Activated naive CD4-positive, alpha-beta T cell treated with Interleukin-2 at 50 U/mL for 16 hours (primary cell): ENCODE measurements around the gene XIRP1.
"Not testable (repeated sequence)": the region's sequence is repeated elsewhere in the genome, so short reads cannot be mapped to it uniquely, and the experiment has no call there.

ENCODE experiments used
- DNase-seq: peaks from one replicate; pipeline ENCODE4 v3.0.0-alpha.2; 2020

XIRP1 gene, protein sequence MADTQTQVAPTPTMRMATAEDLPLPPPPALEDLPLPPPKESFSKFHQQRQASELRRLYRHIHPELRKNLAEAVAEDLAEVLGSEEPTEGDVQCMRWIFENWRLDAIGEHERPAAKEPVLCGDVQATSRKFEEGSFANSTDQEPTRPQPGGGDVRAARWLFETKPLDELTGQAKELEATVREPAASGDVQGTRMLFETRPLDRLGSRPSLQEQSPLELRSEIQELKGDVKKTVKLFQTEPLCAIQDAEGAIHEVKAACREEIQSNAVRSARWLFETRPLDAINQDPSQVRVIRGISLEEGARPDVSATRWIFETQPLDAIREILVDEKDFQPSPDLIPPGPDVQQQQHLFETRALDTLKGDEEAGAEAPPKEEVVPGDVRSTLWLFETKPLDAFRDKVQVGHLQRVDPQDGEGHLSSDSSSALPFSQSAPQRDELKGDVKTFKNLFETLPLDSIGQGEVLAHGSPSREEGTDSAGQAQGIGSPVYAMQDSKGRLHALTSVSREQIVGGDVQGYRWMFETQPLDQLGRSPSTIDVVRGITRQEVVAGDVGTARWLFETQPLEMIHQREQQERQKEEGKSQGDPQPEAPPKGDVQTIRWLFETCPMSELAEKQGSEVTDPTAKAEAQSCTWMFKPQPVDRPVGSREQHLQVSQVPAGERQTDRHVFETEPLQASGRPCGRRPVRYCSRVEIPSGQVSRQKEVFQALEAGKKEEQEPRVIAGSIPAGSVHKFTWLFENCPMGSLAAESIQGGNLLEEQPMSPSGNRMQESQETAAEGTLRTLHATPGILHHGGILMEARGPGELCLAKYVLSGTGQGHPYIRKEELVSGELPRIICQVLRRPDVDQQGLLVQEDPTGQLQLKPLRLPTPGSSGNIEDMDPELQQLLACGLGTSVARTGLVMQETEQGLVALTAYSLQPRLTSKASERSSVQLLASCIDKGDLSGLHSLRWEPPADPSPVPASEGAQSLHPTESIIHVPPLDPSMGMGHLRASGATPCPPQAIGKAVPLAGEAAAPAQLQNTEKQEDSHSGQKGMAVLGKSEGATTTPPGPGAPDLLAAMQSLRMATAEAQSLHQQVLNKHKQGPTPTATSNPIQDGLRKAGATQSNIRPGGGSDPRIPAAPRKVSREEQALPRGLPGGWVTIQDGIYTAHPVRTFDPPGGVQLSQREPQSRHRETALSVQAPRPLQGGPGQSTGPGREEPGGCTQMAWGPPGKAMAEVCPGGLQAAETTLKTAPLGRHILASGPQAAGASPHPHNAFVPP (N-terminal part only)

DNA sequence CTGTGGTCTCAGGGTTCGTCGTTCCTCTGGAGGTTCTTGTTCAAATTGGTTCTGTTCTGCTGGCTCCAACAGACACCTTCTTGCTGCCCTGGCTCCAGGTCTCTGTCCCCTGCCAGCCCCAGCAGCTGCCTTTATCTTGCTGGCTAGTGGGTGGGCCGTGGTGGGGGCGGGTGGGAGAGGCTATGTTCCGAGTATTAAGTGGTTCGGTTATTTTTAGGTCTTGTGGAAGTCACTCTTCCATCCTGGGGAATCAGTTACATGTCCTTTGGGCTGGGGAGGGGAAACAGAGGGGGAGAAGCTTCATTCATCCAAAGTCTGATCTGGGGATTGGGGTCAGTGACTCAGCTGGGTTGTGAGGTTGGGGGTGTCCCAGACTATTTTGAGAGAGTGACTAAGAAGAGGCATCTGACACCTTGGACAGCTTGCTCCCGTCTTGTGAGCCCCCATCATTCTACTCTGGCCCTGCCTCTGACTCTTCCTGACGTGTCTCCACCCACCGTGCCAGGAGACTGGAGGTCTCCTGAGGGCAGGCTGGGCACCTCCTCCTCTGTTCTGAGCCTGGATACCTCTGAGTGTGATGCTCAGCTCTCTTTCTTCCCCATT, at the start of gene XIRP1:
Gene XIRP1, minus strand, starts transcription at position 106 of the 603 bp plus-strand sequence. CDS start 3,150 bp downstream, outside the sequence.
- DNase-seq = peak; percentile 29

DNA sequence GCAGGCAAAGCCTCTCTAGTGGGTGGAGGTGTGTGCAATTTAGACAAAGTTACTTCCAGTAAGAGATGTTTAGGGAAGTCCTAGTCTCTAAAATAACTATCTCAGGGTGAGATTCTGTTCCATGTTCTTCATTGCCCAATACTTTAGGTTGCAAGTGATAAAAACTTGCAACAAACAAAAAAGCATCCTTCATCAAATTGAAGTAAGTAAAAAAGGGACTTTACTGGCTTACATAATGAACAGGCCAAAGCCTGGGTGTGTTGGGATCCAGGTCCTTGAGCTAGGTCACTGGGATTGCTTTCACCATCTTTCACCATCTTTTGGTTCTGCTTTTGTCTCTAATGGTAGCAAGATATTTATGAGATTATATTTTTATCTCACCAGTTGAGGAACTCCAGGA, 49.2 kb upstream of the XIRP1 start:
- DNase-seq = no peak

DNA sequence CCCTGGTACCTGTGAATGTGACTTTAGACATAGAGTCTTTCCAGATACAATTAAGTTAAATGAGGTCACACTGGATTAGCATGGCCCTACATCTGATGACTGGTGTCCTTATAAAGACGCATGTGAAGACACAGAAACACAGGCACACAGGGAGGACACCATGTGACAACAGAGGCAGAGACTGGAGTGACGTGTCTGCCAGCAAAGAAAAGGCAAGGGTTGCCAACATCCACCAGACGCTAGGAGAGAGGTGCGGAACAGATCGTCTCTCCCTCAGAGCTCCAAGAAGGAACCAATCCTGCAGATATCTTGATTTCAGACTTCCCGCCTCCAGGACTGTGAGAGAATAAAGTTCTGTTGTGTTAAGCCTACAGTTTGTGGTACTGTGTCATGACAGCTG, 44.6 kb upstream of the XIRP1 start:
- no peak for DNase-seq

DNA sequence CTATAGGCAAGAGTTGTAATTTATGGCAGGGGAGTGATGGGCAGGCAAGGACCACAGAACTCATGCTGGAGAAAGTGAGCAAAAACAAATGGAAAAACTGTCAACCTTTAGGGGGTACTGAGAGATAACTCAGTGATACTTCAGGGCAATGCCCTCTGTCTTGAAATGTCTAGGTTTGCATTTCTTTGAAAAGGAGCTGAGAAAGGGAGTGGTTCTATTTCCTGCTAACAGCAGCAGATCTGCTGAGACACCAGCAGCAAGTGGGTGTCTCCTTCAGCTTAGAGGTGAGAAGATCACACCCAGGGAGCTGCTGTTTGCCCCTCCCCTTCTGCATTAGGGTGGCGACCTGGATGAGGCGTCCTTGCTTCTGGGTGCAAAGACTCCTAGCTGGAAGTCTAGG, 42.3 kb upstream of the XIRP1 start:
- DNase-seq = no peak

DNA sequence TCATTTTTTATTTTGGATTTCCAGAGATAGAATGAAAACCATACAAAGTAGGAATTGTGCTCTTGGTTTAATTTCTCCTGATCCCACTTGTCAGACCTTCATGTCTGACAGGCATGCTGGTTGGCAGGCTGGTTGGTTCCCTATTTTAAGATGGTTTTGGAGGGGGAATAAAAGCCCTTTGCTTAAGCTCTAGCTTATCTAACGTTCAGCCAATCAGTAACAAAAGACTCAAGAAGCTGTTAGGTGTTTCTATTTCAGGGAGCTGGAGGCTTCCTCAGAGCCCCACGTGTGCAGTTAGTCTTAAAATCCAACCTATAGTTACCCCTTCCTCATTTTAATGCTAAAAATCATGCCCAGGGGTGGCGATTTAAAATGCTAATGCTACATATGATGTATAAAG, 40.5 kb upstream of the XIRP1 start:
- no peak for DNase-seq

DNA sequence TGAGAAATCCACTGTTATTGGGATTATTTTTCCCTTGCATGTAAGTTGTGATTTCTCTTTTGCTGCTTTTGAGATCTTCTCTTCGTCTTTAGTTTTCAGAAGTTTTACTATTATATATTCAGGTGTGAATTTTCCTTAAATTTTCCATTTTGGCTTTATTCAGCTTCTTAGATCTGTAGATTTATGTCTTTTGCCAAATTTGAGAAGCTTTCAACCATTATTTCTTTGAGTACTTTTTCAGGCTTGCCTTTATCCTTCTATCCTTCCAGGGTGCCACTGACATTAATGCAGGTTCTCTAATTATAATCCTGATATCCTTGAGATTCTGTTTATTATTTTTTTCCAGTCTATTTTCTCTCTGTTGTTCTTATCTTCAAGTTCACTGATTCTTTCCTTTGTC, 38.1 kb upstream of the XIRP1 start:
- no peak for DNase-seq

DNA sequence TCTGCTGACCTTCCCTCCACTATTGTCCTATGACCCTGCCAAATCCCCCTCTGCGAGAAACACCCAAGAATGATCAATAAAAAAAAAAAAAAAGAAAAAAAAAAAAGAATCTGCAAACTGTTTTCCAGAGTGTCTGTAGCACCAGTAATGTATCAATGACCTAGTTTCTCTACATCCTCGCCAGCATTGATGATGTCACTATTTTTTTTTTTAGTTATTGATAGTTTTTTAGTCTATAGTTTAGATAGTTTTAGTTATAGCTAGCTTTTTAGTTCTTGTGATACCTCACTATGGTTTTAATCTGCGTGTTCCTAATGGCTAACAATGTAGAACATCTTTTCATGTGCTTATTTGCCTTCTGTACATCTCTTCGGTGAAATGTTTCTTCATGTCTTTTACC, 36.1 kb upstream of the XIRP1 start:
- no peak for DNase-seq

DNA sequence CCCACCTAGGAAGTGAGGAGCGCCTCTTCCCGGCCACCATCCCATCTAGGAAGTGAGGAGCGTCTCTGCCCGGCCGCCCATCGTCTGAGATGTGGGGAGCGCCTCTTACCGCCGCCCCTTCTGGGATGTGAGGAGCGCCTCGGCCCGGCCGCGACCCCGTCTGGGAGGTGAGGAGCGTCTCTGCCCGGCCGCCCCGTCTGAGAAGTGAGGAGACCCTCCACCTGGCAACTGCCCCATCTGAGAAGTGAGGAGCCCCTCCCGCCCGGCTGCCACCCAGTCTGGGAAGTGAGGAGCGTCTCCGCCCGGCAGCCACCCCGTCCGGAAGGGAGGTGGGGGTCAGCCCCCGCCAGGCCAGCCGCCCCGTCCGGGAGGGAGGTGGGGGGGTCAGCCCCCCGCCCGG, 35.2 kb upstream of the XIRP1 start:
- DNase-seq = not testable (repeated sequence)

DNA sequence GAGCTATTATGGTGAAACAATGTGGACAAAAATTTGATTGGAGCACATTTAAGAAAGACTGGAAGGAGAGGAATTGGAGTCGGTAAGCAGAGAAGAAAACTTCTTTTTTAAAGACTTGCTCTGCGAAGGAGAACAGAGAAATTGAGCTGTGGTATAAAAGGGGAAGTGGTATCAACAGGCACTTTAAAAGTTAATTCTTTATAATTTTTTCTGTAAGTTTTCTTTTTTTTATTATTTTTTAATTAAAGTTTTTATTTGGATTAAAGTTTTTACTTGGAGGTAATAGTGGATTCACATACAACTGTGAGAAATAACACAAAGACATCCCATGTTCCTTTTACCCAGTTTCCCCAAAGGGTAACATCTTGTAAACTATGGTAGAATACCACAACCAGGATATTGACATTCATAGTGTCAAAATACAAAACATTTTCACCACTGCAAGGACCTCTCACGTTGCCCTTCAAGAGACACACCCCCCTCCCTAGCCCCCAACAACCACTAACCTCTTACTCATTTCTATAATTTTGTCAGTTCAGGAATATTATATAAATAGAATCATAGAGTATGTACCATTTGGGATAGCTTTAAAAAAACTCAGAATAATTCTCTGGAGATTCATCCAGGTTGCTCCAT, 33.8 kb upstream of the XIRP1 start:
- DNase-seq = no peak

DNA sequence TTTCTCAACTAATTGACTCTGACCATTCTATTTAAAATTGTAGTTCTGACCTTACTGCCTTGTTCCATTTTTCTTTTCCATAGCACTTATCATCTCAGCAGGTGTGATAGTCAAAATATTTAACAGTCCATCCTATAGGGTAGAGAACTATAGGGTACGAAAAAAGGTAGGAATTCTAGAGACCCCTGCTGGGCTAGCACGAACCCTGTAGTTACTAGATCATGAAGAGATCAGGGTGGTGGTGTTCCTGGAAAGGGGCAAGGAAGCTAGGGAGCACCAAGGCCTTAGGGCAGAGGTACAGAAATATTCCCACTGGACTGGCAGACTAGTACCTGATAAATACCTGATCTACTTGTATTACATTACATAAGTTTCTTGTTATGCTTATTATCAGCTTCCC, 31.9 kb upstream of the XIRP1 start:
- no peak for DNase-seq

DNA sequence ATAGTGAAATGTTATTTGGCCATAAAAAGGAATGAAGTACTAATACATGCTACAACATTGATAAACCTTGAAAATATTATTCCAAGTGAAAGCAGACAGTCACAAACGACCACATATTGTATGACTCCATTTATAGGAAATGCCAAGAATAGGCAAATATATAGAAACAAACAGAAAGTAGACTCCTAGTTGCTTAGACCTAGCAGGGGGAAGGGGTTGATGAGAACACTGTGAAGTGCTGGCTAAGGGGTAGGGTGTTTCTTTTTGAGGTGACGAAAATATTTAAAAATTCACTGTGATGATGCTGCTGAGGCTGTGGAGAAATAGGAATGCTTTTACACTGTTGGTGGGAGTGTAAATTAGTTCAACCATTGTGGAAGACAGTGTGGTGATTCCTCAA, 30.5 kb upstream of the XIRP1 start:
- no peak for DNase-seq

DNA sequence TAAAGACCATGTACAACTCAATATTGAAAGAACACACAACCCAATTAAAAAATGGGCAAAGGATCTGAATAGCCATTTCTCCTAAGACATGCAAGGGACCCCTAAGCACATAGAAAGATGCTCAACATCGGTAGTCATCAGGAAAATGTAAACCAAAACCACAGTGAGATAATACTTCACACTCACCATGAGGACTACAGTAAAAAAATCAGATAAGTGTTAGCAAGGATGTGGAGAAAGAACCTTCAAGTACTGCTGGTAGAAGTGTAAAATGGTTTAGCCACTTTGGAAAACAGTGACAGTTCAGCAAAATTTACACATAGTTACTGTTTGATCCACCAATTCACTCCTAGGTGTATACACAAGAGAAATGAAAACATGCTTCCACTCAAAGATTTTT, 30.1 kb upstream of the XIRP1 start:
- no peak for DNase-seq

DNA sequence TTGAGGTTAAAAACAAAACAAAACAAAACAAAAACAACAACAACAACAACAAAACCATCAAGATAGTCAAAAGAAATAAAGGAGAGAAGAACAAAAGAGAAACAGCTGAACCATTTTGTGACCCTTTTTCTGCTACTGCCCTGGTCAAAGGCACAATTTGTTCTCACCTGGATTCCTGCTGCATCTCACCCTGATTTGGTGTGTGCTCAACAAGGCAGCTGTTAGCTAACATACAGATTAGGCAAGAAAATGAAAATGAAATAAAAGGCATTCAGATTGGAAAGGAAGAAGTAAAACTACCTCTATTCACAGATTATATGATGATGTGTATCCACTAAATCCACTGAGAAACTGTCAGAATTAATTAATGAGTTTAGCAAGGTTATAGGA, 28.7 kb upstream of the XIRP1 start:
- DNase-seq = no peak

DNA sequence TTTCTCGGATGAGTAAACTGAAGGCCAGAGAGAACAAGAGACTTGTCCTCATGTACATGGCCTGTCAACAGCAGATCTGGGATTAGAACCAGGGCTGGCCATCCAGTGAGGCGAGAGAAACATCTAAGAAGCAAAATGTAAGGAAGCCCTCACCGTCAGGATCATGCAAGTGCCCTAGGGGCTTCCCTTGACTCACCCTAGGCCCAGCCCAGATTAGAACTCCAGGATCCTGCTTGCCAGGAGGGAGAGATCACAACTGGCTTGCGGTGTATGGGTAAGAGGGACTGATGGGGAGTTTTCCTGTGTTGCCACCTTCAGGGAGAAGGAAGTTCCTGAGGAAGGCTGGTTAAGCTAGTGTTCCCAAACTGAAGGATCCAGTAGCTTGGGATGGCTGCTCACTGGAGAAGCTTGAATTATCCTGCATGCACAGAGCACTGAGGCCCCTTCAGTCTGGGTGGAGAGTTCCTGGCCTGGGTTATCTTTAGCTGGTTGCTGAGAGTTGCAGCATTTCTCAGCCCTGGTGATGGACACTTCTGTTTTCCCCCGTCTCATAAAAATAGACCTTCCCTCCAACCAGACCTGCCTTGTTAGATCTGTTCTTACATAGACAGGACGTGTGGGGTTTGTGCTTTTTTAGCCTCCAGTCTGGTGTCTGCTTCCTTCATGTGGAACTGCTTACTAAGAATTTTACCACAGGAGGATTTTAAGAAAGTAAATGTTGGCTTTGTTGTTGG, 28.2 kb upstream of the XIRP1 start:
- DNase-seq = no peak

DNA sequence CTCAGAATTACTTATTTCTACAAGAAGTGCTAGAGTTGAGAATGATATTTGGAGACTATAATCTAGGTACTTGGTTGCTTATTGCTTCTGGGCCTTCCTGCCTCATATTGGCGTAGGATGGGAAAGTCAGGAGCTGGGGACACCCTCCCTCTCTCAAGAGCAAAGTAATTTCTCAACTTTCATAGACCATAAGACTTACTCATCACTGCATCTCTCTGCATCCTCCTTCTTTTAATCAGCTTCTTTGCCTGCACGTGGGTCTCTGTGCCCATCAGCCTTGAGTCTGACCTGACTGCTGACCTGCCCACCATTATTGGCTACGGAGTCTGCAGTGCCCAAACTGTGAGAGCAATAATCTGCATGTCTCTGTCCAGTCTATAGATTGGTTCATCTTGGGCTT, 27.3 kb upstream of the XIRP1 start:
- no peak for DNase-seq

DNA sequence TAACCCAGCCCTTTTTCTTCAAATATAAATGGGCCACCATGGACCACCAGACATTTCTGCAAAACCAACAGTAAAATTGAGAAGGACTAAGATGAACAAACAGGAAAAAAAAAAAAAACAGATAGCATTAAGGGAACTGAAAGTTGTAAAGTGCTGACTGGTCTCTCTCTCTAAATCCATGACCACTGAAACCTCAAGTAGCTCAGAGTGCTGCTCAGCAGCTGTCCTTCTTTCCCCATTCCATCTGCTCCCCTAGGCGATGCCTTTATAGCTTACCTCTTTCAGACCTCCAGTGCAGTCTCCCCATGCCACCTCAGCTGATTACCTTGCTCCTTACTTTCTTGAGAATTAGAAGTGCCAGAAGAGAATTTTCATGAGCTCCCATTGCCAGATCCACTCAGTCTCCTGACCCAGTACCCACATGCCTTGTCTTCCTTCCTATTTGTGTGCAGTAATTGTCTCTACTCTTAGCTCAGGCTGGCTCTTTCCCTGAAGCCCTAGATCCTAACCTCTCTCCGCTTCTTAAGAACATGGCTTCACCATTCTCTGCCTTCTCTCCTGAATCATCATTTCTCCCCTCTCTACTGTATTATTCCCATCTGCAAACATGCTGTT, 23.9 kb upstream of the XIRP1 start:
- no peak for DNase-seq

DNA sequence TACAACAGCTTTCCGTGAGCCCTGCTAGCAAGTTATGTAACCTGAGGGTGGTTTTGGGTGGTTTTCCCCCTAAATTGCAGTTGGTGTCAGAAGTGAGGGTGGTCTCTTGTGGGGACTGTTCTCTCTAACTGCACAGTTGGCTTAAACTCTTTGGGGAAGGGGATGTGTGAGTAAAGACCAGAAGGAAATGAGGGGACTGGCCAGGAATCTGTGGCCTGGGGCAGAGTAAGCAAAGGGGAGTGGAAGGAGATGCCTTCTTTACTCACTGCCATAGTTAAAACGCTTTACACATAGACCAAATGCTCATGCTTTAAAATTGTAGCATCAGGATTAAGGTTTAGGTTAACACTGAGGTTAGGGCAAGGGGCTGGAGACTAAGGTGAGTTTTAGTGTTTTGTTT, 21.2 kb upstream of the XIRP1 start:
- DNase-seq = no peak

DNA sequence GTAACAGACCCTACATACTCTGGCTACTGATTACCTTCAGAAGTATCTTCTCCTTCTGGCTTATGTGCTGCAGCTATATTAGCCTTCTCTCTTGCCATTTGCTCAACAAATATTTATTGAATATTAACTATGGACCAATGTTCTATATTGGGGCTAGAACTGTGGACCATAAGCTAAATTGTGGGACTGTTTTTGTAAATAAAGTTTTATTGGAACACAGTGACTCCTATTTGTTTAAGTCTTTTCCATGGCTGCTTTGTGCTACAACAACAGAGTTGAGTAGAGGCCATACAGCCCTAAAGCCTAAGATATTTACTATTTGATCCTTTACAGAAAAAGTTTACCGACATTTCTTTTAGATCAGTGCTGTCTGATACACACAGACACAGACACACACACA, 20.3 kb upstream of the XIRP1 start:
- DNase-seq = no peak

DNA sequence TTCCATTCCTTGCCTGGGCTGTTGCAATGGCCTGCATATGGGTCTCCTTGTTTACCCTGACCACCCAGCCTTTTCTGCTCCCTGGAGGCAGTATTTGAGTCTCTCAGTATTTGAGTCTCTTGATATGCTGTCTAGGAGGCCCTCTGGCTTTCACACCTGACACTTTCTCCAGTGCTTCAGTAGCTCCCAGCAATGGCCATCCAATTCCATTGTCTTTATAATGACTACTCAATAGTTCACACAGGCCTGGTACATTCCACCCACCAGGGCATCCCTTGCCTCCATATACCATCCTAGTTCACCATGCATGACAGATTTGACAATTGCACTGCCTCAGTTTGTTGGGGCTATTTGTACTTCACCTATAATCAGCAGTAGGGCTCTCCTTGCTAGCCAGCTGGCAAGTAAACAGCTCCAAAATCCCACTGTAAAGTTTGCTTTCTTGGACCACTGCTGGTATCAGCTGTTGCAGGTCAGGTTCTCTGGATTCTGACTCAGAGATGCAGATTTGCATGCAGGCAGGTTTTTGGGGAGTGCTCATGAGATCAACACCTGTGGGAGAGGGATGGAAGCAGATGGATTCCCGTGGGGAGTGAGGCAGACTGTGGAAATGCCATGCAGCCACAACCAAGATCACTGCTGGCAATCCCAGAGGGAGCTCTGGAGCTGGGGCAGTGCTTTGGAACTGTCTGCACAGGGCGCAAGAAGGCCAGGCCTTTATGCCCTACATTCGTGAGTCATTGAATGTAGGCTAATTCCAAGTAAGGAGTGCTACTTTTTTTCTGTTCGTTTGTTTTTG, 19.1 kb upstream of the XIRP1 start:
- no peak for DNase-seq

DNA sequence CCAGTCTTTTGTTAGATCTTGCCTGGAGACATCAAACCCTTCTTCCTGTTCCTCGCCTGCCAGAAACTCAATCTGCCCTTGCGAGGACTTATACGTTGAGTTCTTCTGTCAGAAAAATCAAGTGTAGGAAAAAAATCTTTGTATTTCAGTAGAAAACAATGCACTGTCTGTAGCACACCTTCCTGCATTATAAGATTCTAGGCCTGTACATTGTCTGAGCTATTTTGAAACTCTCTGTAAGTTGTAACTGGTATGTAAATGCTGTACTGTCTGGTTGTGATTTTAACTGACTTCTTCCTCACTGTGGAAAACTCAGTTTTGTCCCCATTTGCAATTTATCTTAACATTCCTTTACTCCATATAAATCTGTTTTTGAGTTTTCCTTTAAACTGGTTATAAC, 17.7 kb upstream of the XIRP1 start:
- DNase-seq = no peak
